HK-2 (cell line): ENCODE results near the gene MOGAT1.
"Not testable (repeated sequence)": the region's sequence is repeated elsewhere in the genome, so short reads cannot be mapped to it uniquely, and the experiment has no call there.

Source experiments
- DNase-seq: peaks from one replicate; pipeline ENCODE4 v3.0.0-alpha.2; 2018; ENCODE audit not compliant: unreplicated experiment

MOGAT1 gene

DNA sequence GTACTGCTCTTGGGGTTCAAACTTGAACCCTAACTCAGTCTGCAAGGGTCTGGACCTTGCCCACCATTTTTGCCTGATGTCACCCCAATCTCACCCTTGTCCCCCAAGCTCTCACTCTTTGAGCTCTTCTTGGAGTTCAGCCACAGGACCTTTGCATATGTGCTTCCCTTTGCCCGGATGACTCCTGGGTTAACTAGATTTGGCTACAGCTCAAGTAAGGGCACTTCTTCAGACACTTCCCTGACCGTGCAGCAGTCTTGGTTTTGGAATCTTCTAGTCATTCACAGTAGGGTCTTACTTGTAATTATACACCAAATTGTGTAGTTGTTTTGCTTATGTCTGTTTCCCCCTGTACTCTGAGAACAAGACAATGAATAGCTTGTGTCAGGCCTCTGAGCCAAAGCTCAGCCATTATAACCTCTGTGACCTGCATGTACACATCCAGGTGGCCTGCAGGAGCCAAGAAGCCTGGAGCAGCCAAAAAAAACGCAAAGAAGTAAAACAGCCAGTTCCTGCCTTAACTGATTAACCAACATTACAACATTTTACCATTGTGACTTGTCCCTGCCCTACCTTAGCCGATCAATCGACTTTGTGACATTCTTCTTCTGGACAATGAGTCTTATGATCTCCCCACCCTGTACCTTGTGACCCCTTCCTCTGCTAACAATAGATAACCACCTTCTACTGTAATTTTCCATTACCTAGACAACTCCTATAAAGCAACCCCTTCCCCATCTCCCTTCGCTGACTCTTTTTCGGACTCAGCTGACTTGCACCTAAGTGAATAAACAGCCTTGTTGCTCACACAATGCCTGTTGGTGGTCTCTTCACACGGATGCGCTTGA, 1.0 kb upstream of the MOGAT1 start:
- no peak for DNase-seq

DNA sequence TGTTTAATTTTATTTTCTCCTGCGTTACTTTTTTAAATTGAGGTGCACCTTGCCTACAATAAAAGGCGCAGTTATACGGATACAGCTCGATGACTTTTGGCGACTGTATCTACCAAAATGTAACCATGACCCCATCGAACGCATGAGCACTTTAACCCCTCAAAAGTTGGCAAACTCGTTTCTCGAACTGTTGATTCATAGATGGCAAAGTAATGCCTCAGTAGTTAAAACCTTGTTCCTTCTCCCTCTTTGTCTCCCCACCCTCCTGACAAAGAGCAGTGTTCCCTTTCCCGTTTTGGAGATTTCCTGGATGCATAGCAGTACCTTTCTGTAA, 577 bp downstream of the MOGAT1 start:
- no peak for DNase-seq

DNA sequence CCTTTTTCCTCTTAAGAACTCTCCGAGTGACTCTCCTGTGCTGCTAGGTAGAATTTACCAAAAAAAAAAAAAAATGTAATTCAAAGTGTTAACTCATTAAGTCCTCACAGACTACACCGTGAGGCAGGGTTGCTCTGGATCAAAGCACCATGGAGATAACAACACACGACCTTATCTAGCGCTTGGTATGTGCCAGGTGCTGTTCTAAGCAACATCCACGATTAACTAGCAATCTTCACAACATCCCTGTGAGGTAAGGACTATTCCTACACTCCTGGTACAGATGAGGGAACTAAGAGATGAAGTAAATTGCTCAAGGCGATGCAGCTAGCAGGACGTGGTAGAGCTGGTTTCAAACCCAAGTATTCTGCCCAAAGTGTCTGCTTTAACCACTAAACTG, 1.8 kb downstream of the MOGAT1 start:
- DNase-seq: no peak

DNA sequence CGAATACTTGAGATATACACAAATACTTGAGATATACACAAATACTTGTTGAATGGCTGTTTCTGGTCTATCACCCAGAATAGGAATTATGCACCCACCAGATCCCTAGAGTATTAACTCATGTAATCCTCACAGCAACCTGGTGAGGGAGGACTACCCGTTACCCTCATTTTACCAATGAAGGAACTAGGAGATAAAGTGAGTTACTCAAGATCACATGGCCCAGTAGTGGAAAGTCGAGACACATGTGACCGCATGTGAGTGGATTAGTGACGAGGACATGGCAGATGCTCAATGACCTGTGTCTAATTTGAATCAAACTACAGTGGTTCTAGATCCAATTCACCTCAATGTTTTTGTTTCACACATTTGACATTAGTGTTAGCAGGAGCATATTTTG, 2.4 kb downstream of the MOGAT1 start:
- DNase-seq: no peak

DNA sequence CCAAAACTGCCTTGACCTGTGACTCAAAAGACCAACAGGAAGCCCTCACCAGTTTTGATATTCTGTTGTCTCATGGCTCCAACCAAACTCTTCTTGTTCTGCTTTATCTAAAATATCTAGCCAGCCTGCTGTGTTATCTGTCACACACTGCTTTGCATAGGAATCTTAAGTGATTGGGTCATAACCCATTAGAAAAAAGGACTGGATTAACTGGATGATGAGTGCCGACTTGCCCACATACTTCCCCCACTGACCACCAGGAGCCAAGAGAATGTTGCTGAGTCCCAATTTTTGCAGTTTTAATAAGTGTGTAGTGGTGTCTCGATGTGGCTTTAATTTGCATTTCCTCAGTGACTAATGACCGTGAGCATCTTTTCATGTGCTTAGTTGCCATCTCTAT, 6.5 kb downstream of the MOGAT1 start:
- DNase-seq: no peak

DNA sequence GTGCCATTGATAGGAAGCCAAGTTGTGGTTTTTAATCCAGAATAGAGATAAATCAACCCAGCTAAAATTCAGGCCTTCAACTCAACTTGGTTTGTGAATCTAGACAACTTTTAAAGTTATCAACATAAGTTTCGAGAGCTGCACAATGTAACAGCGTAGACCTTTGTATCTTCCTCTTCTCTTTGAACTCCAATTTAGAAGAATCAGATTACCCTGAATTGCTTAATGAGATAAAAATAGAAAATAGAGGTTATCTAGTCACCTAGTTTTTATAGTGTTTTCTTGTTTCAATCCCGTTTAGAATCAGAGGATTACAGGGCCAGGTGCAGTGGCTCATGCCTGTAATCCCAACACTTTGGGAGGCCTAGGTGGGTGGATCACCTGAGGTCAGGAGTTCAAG, 12.3 kb downstream of the MOGAT1 start:
- DNase-seq: no peak

DNA sequence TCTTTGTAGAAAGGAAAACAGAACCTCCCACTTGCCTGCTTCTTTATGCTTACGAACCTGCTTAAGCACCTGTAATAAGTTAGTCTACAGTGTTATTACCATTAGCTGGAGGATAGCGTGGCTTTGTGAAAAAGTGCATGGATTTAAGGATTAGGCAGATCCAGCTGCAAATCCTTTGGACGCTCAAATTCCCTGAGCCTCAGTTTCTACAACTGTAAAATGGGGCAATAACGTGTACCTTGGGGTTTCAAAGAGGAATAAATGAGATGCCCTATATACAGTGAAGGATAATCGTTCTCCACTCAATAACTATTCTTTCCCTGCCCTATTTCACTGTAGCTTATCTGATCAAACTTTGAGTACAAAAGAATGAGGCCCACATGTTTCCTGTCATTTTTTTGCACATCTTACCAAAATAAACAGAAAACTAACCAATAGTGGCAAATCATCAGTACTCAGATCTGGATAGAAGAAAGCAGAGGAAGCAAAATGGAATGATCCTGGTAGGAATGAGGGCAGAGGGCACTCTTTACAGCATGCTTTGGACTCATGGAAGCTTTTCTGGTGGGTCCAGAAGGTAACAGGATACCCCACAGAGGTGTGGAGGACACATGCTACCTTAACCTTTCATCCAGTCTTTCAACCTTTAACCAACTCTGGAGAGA, 14.8 kb downstream of the MOGAT1 start:
- no peak for DNase-seq

DNA sequence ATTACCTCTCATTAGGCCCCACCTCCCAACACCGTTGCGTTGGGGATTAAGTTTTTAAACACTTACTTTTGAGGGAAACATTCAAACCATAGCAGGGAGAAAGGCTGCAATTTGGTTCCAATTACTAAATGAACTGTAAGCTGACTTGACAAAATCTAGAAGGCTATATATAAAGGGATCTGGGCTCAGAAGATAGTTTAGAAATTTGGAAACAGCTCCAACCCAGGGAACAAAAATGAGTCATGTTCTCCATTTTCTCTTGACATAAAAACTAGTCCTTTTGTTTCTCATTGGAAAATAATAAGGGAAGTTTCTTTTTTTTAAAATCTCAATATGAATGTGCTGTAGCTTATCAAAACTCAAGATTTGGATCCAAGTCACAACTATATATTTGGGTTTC, 17.5 kb downstream of the MOGAT1 start:
- DNase-seq: no peak

DNA sequence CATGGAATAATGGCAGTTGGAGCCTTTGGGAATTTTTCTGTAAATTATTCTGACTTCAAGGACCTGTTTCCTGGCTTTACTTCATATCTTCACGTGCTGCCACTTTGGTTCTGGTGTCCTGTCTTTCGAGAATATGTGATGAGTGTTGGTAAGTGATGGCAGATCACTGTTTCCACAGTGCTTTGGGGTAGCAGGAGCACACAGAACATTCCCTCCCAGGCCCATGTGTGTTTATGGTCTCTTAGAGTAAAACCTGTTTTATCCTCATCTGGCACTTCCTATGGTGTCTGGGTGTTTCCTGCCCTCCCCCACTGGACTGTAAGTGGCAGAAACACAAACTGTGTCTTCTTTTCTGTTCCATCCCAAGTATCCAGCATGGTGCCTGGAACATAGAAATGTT, 17.9 kb downstream of the MOGAT1 start:
- no peak for DNase-seq

DNA sequence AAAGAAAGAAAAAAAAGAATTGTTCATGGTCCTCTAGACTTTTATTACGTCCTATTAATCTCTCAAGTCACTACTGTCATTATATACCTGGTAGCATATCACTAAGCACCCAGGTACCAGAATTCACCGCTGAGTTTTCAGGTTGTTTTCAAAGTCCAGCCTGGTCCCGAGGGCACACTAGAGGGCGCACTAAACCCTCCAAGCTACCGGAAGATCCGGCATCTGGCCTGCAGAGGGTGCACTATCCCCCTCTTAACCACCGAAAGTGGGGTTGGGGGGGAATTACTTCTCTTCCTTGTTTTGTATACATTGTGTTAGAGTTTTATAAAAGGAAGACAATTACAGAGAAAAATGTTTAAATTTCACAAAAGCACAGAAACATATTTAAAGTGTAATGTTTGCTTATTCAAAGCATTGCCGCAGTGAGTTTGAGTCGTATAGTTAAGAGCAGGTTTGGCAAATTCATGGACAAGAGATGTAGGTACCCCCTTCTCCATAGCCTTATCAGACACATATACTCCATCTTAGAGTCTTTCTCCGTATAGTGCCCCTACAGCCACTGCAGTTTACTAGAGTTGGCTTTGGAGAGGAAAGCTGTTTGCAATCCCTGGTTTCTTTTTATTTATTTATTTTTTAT, 19.2 kb downstream of the MOGAT1 start:
- peak; percentile 72 for DNase-seq

DNA sequence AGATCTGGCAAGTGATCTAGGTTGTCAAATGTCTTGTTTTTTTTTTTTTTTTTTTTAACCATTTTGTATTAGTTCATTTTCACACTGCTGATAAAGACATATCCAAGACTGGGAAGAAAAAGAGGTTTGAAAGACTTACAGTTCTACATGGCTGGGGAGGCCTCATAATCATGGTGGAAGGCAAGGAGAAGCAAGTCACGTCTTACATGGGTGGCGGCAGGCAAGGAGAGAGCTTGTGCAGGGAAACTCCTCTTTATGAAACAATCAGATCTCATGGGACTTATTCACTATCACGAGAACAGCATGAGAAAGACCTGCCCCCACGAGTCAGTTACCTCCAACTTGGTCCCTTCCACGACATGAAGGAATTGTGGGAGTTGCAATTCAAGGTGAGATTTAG, 22.0 kb downstream of the MOGAT1 start:
- DNase-seq: not testable (repeated sequence)

DNA sequence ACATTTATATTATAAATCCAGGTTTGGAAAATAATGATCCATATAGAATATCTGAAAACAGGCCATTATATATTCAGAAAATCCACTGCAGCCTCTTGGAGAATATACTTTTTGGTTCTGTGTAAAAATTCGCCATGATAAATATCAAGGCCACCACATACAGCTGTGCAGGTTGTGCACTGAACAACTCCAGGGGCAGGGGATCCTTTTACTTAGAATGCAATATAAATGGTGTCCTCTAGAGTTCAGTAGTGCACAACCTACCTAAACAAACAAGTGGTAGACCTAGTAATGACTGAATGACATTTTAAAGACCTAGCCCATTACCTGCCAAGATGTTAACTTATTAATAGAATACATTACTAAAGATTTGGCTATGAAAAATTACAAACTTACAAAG, 22.4 kb downstream of the MOGAT1 start:
- no peak for DNase-seq

DNA sequence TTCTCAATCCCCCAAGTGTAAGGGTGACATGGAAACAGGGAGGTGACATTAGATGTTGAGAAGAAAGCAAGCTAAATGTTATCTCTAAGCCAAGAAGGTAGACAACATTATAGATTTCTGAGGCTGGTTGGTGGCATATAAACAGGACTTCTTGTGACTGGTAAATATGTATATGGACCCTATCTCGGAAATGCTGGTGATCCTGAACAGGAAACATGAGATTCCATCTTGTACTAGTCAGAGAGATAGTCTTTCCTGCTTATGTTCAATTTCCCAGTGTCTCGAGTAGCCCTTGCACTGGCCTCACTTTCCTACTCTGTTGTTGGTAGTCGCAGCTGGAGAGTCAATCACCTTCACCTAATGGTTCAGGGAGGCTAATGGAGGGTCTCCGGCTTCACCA, 26.8 kb downstream of the MOGAT1 start:
- DNase-seq: no peak

DNA sequence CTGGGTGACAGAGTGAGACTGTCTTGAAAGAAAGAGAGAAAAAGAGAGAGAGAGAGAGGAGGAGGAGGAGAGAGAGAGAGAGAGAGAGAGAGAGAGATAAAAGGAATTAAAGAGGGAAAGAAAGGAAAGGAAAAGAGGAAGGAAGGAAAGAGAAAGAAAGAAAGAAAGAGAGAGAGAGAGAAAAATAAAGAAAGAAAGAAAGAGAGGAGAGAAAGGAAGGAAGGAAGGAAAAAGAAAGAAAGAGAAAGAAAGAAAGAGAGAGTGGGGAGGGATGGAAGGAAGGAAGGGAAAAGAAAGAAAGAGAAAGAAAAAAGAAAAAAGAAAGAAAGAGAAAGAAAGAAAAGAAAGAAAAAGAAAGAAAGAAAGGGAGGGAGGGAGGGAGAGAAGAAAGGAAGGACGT, 29.8 kb downstream of the MOGAT1 start:
- no peak for DNase-seq

DNA sequence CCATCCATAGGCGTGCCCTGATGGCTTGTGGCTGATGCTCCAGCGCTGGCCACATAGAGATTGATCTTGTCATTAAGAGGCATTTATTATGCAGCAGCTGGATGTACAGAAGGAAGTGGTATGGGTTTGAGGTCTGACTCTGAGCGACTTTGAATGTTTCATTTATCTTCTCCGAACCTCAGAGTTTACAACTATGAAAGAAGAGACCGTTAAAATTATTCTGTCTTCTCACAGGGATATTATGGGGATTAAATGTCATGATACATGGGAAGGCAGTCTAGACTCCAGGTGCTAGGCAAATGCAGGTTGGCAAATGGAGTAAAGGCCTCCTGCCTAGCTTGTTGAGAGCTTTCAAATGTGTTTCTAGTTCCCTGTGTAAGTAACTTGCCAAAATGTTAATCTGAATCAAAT, 30.3 kb downstream of the MOGAT1 start:
- no peak for DNase-seq

DNA sequence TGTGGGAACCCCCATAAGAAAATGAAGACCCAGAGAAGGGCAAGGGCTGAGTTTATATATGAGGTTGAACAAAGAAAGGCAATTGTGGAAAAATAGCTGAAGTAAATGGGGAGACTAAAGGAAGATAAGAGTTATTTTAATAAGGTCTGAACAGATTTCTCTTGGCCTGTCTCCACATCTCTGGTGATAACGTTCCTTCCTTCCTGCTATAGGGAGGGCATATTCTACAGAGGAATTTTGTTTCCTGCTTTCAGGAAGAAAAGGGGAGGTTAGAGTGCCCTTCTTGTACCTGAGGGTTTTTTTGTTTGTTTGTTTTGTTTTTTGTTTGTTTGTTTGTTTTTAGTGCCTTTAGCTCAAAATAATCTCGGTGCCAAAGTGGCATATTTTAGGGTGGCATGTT, 31.6 kb downstream of the MOGAT1 start:
- no peak for DNase-seq

DNA sequence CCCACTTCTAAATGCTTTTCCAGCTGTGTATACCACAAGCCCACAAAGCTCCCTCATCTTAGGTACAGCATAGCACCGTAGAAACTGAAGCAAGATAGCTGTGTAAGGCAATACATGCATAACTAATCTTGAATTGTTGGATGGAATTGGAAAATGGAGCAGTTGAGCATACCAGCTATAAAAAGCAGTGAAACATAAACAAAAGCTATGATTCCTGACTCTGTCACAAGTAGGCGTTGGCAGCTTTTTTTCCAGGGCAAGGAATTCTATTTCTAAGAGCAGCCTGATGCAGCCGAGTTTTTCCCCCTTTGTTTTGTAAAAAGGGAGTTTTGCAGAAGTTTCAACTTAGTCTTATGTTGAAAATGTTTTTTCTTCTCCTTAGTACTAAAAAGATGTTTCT, 32.4 kb downstream of the MOGAT1 start:
- no peak for DNase-seq

DNA sequence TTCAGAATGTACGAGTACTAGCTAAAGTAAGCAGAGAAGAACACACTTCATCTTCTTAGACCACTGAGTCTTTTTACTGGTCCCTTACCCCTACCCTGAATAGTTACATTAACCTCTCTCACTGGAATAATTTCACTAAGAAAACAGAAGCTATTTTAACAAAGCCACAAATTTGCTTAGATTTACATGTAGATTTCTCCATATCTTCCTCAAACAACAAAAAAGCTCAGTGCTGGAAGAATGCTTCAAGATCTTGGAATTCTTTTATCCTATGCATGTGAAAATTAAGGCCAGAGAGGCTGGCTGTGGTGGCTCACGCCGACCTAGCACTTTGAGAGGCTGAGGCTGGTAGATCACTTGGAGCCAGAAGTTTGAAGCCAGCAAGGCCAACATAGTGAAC, 35.2 kb downstream of the MOGAT1 start:
- no peak for DNase-seq

DNA sequence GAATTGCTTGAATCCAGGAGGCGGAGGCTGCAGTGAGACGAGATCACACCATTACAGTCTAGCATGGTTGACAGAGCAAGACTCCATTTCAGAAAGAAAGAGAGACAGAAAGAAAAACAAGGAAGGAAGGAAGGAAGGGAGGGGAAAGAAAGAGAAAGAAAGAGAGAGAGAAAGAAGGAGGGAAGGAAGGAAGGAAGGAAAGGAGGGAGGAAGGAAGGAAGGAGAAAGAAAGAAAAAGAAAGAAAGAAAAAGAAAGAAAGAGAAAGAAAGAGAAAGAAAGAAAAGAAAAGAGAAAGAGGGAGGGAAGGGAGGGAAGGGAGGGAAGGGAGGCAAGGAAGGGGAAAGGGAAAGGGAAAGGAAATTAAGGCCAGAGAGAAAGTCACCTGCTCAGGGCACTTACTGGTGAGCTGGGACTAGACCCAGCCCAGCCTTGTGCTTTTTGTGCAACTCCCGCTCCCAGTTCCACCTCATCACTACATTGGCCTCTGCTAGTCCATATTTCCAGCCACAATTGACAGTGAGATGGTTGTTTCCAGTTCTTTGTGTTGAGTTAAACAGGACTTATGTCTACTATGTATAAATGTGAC, 35.7 kb downstream of the MOGAT1 start:
- DNase-seq: no peak

DNA sequence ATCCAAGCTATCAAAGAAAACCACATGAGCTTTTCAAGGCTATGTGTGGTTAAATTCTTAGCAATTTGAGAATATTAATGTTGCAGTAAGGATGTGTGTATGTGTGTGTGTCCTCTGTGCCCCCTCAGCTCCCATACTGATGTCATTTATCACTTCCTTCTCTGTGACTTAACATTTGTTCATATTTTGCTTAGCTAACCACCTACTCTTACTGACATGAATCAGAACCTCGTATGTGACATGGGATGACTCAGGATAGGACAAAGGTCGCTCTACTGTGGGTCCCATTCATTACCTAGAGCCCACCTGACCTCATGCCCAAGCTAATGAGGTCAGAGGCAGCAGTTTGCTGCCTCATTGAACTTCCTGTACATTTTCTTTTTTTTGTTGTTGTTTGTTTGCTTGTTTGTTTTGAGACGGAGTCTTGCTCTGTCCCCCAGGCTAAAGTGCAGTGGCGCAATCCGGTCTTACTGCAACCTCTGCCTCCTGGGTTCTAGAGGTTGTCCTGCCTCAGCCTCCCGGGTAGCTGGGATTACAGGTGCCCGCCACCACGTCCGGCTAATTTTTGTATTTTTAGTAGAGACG, 36.3 kb downstream of the MOGAT1 start:
- DNase-seq: no peak

DNA sequence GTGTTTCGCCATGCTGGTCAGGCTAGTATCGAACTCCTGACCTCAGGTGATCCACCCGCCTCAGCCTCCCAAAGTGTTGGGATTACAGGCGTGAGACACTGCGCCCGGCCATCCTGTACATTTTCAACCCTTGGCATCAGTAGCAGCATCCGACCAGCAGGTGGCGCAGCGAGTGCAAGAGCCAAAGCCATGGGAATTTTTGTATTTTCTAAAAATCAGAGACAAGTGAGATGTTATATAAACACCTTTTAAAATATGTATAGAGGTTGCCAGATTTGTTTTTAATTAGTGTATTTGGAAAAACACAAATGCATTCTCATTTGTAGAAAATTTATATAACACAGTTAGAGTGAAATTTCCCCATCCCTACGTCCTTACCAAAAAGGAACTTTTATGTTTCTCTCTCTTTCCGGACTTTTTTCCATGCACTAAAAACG, 36.8 kb downstream of the MOGAT1 start:
- DNase-seq: peak; percentile 74

DNA sequence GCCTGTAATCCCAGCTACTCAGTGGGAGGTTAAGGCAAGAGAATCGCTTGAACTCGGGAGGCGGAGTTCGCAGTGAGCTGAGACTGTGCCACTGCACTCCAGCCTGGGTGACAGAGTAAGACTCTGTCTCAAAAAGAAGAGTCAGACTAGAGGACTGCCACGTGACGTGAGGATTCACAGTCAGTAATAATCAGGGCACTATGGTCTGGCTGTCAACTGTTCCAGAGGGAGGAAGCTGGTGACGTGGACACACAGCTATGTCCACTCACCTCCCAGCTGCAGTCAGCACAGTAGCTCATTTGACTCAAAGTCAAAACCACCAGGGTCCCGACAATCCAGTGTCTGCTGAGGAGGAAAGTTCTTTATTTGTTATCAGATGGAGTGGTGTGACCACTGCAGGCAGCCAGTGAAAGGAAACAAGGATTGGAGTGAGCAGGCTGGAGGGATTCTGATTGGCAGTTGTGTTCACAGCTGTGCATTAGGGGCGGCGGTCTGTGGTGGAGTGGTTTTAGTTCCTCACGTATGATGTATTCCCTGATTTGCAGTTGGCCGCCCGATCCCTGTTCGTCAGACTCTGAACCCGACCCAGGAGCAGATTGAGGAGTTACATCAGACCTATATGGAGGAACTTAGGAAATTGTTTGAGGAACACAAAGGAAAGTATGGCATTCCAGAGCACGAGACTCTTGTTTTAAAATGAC, 37.9 kb downstream of the MOGAT1 start:
- DNase-seq: no peak
